Aorta (tissue), 5 donors: Measurements from ENCODE around the gene MFAP5. TPM values are rescaled to one million over a fixed set of nuclear protein-coding genes. Genes with fewer than 3 reads are reported as not detected.

Source experiments
- ATAC-seq: fragments of 200-7000 bp; cut with Tn5 transposase; one replicate; pipeline ENCODE4 v1.9.1; 2022; ENCODE audit warnings: moderate library complexity; ENCODE audit not compliant: low FRiP score
- DNase-seq, 2 donors: peaks; one replicate each; pipeline ENCODE4 v3.0.0-alpha.2; 2020
- H3K27ac ChIP-seq, 2 donors: one replicate each; pipeline ENCODE4 v1.5.1; 2013; ENCODE audit warnings: low read length in 2 of 2, mild to moderate bottlenecking in 2 of 2, moderate library complexity in 2 of 2, control low read depth in 1 of 2, inconsistent platforms in 1 of 2, low read depth in 1 of 2
- H3K27me3 ChIP-seq, 2 donors: one replicate each; pipeline ENCODE4 v1.6.1; 2013; ENCODE audit warnings: control low read depth in 1 of 2, low read length in 1 of 2, mild to moderate bottlenecking in 1 of 2, moderate library complexity in 1 of 2; ENCODE audit not compliant: insufficient read depth in 2 of 2, control insufficient read depth in 1 of 2
- H3K36me3 ChIP-seq, 2 donors: one replicate each; pipeline ENCODE4 v1.6.1; 2013; ENCODE audit warnings: control low read depth in 1 of 2, low read length in 1 of 2, mild to moderate bottlenecking in 1 of 2; ENCODE audit not compliant: insufficient read depth in 2 of 2, control insufficient read depth in 1 of 2
- H3K4me1 ChIP-seq, 2 donors: one replicate each; pipeline ENCODE4 v1.6.1; 2013; ENCODE audit warnings: low read length in 2 of 2, control low read depth in 1 of 2, mild to moderate bottlenecking in 1 of 2, moderate library complexity in 1 of 2; ENCODE audit not compliant: insufficient read depth in 2 of 2, control insufficient read depth in 1 of 2
- H3K4me3 ChIP-seq, 2 donors: one replicate each; pipeline ENCODE4 v1.5.1; 2013; ENCODE audit warnings: low read length in 2 of 2, control low read depth in 1 of 2, mild to moderate bottlenecking in 1 of 2
- H3K9me3 ChIP-seq: one replicate; pipeline ENCODE4 v1.6.1; 2013; ENCODE audit warnings: mild to moderate bottlenecking, low read length; ENCODE audit not compliant: control insufficient read depth
- WGBS, 2 donors: extraction: QIAGEN DNeasy Blood & Tissue Kit; methylation state at CpG; one replicate each; pipeline ENCODE4 v1.1.7; 2013; 5-methylcytosine and 5-hydroxymethylcytosine counted together
- intact Hi-C, 2 donors: fragments of 100-400 bp; cut with DNase I; formaldehyde crosslinking; loops; one replicate each; pipeline versions ENCODE4 v1.14.2 to v1.15.0; 2022
- polyA plus RNA-seq, 2 donors: library from polyadenylated mRNA; stranded (reverse); fragments of 200-250 nt; gene quantifications; one replicate each; pipeline ENCODE4 v1.2.3, GENCODE V29; 2013
- total RNA-seq, 2 donors: library from RNA; stranded (reverse); fragmentation: NEBNext Ultra II Directional; extraction: Animal tissue kit (Norgen Biotek cat#: 25700); gene quantifications; one replicate each; pipeline ENCODE4 v1.2.1, GENCODE V29; 2021
- donor health status: healthy with polysubstance abuse.
- donor health status: Bipolar disorder and iron deficiency.
- donor health status: DM: no; HTN: no; CAD: no.
- donor health status: DM: no; HTN: no; CAD: no.
- donor health status: DM: yes; HTN: yes; CAD: no.

Gene MFAP5
- total and polyA plus RNA-seq, 4 donors = 0.67 to 470 (median 35.7) TPM

- Histone ChIP-seq H3K27me3 (no peaks in the 10 kb centered on the region), H3K27ac (peak overlapping the region in 1 of 2 donors; percentile 41), H3K36me3 (no peaks in the 10 kb centered on the region), H3K9me3 (no peaks in the 10 kb centered on the region), H3K4me3 (no peak overlapping the region), H3K4me1 (no peaks in the 10 kb centered on the region)
- DNase-seq (no peak), ATAC-seq (peak; percentile 51)
- intact Hi-C loops = loop anchor here (5.0 kb wide), 1 partner anchor 211 kb away; no protein-coding TSS in a partner anchor
- 11 to 12% methylated on average over 11 of the region's 11 CpGs for WGBS, 2 donors
Observed at GRCh38 chr12:8681129-8681884, 18.7 kb upstream of the MFAP5 start.

DNA sequence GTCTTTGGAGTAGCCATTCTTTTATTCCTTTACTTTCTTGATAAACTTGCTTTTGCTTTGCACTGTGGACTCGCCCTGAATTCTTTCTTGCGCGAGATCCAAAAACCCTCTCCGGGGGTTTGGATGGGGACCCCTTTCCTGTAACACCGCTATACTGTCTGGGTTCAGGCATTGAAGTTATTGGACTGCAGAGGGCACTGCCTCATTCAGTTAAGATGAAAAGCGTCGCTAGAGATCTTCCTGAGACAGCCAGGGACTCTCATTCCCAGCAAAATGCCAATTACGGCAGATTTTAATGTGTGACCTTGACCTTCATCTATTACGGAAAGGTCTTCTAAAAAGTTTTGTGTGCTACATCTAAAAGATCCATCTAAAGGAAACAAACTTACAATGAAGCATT is 17.9 kb upstream of the MFAP5 start:
- H3K27me3 ChIP-seq = no peaks in the 10 kb centered on the region
- intact Hi-C loops = loop anchor here (5.0 kb wide), 1 partner anchor 212 kb away; no protein-coding TSS in a partner anchor
- no peak for ATAC-seq
- 90 to 94% methylated on average over 9 of the region's 9 CpGs for WGBS, 2 donors
- DNase-seq = no peak
- H3K36me3 ChIP-seq = no peaks in the 10 kb centered on the region
- no peaks in the 10 kb centered on the region for H3K4me1 ChIP-seq
- no peak overlapping the region for H3K4me3 ChIP-seq
- H3K9me3 ChIP-seq = no peaks in the 10 kb centered on the region
- no peak overlapping the region for H3K27ac ChIP-seq

- ATAC-seq = no peak
Observed at GRCh38 chr12:8678661-8679111, 16.1 kb upstream of the MFAP5 start.

GRCh38 chr12:8677362-8677761 is 14.7 kb upstream of the MFAP5 start:
- no peaks in the 10 kb centered on the region for H3K9me3 ChIP-seq
- no peak overlapping the region for H3K27ac ChIP-seq
- H3K4me1 ChIP-seq = no peaks in the 10 kb centered on the region
- H3K4me3 ChIP-seq = no peak overlapping the region
- WGBS, 2 donors = 92% methylated on average over 3 of the region's 3 CpGs
- intact Hi-C loops = no loop called here
- ATAC-seq = no peak
- H3K27me3 ChIP-seq = no peaks in the 10 kb centered on the region
- no peak for DNase-seq
- H3K36me3 ChIP-seq = no peaks in the 10 kb centered on the region

More at GRCh38 chr12:8678661-8679111, 16.1 kb upstream of the MFAP5 start:
- intact Hi-C loops = no loop called here
- H3K36me3 ChIP-seq = no peaks in the 10 kb centered on the region
- H3K4me1 ChIP-seq = no peaks in the 10 kb centered on the region
- 89 to 93% methylated on average over 3 of the region's 3 CpGs for WGBS, 2 donors
- no peaks in the 10 kb centered on the region for H3K27me3 ChIP-seq
- H3K27ac ChIP-seq = no peak overlapping the region
- no peak overlapping the region for H3K4me3 ChIP-seq
- DNase-seq = no peak
- H3K9me3 ChIP-seq = no peaks in the 10 kb centered on the region

DNA sequence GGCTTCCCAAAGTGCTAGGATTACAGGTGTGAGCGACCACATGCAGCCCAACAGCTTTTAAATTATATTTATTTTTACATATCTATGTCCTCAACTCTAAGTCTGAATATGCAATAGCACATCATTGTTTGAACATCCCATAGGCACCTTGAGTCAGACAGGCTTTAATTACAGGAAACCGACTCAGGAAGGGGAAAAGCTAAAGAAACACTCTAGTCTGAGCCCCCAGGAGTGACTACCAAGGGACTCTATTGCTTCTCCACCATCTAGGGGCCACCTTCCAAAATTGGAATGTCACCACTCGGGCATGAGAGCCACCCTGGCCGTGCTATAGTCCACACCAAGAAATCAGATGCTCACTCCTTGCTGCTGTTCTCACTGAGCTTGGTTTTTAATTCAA is 14.0 kb upstream of the MFAP5 start:
- intact Hi-C loops = no loop called here
- DNase-seq = no peak
- Histone ChIP-seq H3K4me3 (no peak overlapping the region), H3K4me1 (no peaks in the 10 kb centered on the region), H3K27me3 (no peaks in the 10 kb centered on the region), H3K36me3 (no peaks in the 10 kb centered on the region), H3K27ac (no peak overlapping the region), H3K9me3 (no peaks in the 10 kb centered on the region)
- ATAC-seq = no peak
- WGBS, 2 donors = 74 to 83% methylated on average over 4 of the region's 4 CpGs

DNA sequence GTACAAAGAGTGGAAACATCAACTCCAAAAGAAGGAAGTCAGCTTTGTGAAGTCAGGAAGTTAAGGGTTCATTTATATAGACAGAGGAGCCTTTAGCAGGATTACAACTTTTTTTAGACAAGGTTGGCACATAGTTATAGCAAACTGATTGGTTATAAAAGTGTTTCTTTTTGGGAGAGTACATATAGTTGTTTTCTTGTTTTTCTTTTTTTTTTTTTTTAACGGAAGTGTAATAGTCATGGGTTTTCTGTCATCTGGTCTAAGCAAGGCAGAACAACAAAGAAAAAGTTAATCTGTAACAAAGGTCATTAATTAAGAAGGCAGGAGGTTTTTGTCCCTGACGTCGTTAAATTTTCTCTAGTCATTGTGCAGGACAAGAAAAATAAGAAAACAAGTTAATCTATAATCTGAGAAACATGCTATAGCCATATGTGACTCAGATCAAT is 13.0 kb upstream of the MFAP5 start:
- intact Hi-C loops = no loop called here
- no peak for DNase-seq
- Histone ChIP-seq H3K27me3 (no peaks in the 10 kb centered on the region), H3K4me3 (no peak overlapping the region), H3K36me3 (no peaks in the 10 kb centered on the region), H3K9me3 (no peaks in the 10 kb centered on the region), H3K4me1 (no peaks in the 10 kb centered on the region), H3K27ac (no peak overlapping the region)
- whole genome bisulfite sequencing, 2 donors = 55 to 63% methylated on average over 3 of the region's 3 CpGs
- no peak for ATAC-seq

GRCh38 chr12:8672381-8672780 is 9.8 kb upstream of the MFAP5 start:
- intact Hi-C loops = no loop called here
- H3K4me1 ChIP-seq = no peaks in the 10 kb centered on the region
- no peak for DNase-seq
- H3K4me3 ChIP-seq = no peak overlapping the region
- ATAC-seq = no peak
- no peaks in the 10 kb centered on the region for H3K27me3 ChIP-seq
- H3K9me3 ChIP-seq = no peaks in the 10 kb centered on the region
- 81 to 91% methylated on average over 5 of the region's 5 CpGs for WGBS, 2 donors
- no peak overlapping the region for H3K27ac ChIP-seq
- H3K36me3 ChIP-seq = no peaks in the 10 kb centered on the region

DNA sequence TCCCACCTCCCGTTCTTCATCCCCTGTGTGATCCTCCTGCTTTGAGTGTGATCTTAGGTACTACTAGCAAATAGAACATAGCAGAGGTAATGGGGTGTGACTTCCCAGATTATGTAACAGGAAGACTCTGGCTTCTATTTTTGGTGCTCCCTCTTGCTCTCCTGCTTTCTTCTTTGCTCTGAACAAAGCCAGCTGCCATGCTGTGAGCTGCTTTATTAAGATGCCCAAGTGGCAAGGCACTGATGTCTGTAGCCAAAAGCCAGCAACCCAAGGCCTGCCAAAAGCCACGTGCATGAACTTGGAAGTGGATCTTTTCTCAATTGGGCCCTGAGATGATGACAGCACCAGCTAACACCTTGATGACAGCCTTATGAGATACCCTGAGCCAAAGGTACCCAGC is 5.8 kb upstream of the MFAP5 start:
- Histone ChIP-seq H3K4me1 (no peaks in the 10 kb centered on the region), H3K36me3 (no peaks in the 10 kb centered on the region), H3K27ac (no peak overlapping the region), H3K4me3 (no peak overlapping the region), H3K27me3 (no peaks in the 10 kb centered on the region), H3K9me3 (no peaks in the 10 kb centered on the region)
- ATAC-seq (no peak), DNase-seq (no peak)
- WGBS, 2 donors = 52 to 54% methylated on average over 2 of the region's 2 CpGs
- intact Hi-C loops = loop anchor here (10.0 kb wide), 1 partner anchor 376 kb away; no protein-coding TSS in a partner anchor

GRCh38 chr12:8667270-8667669 is 4.6 kb upstream of the MFAP5 start:
- no peak overlapping the region for H3K27ac ChIP-seq
- no peak for ATAC-seq
- H3K9me3 ChIP-seq = no peaks in the 10 kb centered on the region
- H3K4me1 ChIP-seq = no peaks in the 10 kb centered on the region
- H3K4me3 ChIP-seq = no peak overlapping the region
- H3K36me3 ChIP-seq = no peaks in the 10 kb centered on the region
- no peaks in the 10 kb centered on the region for H3K27me3 ChIP-seq
- intact Hi-C loops = loop anchor here (10.0 kb wide), 1 partner anchor 378 kb away; no protein-coding TSS in a partner anchor
- no peak for DNase-seq
- 65 to 66% methylated on average over 2 of the region's 2 CpGs for WGBS, 2 donors
